ENCODE data around the gene EPC1. TPM values are rescaled to one million over a fixed set of nuclear protein-coding genes. Genes with fewer than 3 reads are reported as not detected.

EPC1 gene
- total RNA-seq, 1 donor from 2014 or later = 8.8 TPM

- DNase-seq (ENCODE audit: low read depth) = no peak
- H3K4me3 ChIP-seq (ENCODE audit: low read depth, low read length) = no peak overlapping the region
- TF ChIP-seq CTCF (conservative IDR thresholded peaks at IDR 0.05; ENCODE audit: low read depth, low read length) = no peak
Observed at GRCh38 chr10:32308027-32308603, 38.8 kb downstream of the EPC1 start.

GRCh38 chr10:32307609-32308008, 39.3 kb downstream of the EPC1 start:
- DNase-seq (ENCODE audit: low read depth) = no peak
- TF ChIP-seq CTCF (conservative IDR thresholded peaks at IDR 0.05; ENCODE audit: low read depth, low read length) = no peak
- H3K4me3 ChIP-seq (ENCODE audit: low read depth, low read length) = no peak overlapping the region

GRCh38 chr10:32299354-32299980, 47.5 kb downstream of the EPC1 start:
- no peak overlapping the region for H3K4me3 ChIP-seq (ENCODE audit: low read depth, low read length)
- DNase-seq (ENCODE audit: low read depth) = no peak
- no peak for TF ChIP-seq CTCF (conservative IDR thresholded peaks at IDR 0.05; ENCODE audit: low read depth, low read length)

GRCh38 chr10:32298075-32298812, 48.7 kb downstream of the EPC1 start:
- DNase-seq (ENCODE audit: low read depth) = no peak

GRCh38 chr10:32295027-32295426, 51.9 kb downstream of the EPC1 start:
- DNase-seq (ENCODE audit: low read depth) = no peak
- no peak overlapping the region for H3K4me3 ChIP-seq (ENCODE audit: low read depth, low read length)
- no peak for TF ChIP-seq CTCF (conservative IDR thresholded peaks at IDR 0.05; ENCODE audit: low read depth, low read length)

More at GRCh38 chr10:32298075-32298812, 48.7 kb downstream of the EPC1 start:
- H3K4me3 ChIP-seq (ENCODE audit: low read depth, low read length) = no peak overlapping the region
- TF ChIP-seq CTCF (conservative IDR thresholded peaks at IDR 0.05; ENCODE audit: low read depth, low read length) = no peak

- no peak for DNase-seq (ENCODE audit: low read depth)
- TF ChIP-seq CTCF (conservative IDR thresholded peaks at IDR 0.05; ENCODE audit: low read depth, low read length) = no peak
Observed at GRCh38 chr10:32293581-32293980, 53.4 kb downstream of the EPC1 start.

More at GRCh38 chr10:32293581-32293980, 53.4 kb downstream of the EPC1 start:
- no peak overlapping the region for H3K4me3 ChIP-seq (ENCODE audit: low read depth, low read length)

Data from epithelial cell of proximal tubule (primary cell).